Pericardium fibroblast (primary cell): ENCODE measurements around the gene TXNDC16. TPM values are rescaled to one million over a fixed set of nuclear protein-coding genes. Genes with fewer than 3 reads are reported as not detected.

Experiments
- total RNA-seq: library from RNA; depleted of rRNA; stranded (reverse); fragments of >200 nt; gene quantifications from 2 replicates; pipeline ENCODE4 v1.2.3, GENCODE V29; 2015

The TXNDC16 gene
- total RNA-seq: 5.1 and 8.9 TPM in 2 replicates

DNA sequence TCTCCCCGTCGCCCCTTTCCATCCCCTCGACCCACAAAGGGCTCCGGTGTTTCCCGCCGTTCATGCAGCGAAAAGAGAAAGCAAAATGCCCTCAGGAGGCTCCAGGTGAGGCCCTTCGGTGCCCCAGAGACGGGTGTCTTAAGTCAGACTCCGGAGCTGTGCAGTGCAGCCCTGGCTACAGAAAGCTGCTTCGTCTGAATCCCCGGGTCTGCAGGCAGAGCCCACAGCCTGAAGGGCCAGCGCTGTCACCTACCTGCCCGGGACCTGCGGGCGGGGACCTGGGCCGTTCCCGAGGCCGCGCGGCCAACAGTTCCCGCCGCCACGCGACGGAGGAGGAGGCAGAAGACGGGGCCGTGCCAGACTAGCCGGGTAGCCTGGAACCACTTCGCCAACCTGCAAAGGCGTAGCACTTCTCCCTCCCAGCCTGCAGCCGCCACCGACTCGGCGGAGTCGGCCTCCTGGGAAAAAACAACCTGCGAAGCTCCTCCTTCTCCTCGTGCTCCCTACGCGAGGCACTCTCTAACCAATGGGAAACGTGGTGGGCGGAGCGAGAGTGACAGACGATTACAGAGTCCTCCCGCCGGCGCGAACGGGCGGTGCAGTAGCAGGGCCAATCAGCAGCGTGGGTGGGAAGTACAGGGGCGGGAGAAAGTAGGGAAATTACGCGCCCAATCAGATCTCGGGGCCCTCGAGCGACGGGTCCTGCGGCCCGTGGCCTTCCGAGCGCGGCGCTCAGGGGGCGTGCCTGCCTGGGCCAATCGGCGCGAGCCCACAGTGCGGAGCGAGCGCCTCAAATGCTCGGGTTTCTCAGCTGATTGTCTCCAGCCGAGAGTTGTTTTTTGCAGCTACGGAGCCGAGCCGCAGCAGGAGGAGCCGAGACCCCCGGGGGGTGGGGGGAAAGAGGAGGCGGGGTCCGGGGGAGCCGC lies at the start of gene TXNDC16, which contains the start of gene GPR137C:
TSS of gene TXNDC16 (minus strand) at position 443 of the 926 bp plus-strand sequence. CDS start 8,948 bp downstream, outside the sequence.
TSS of gene GPR137C (plus strand) at position 774 of the 926 bp plus-strand sequence. CDS start 312 bp downstream, outside the sequence.

Other genes with a start within 250 kb of the TXNDC16 start
- 3.2 and 9.4 TPM in 2 replicates for gene PTGER2, start 238.2 kb downstream of the TXNDC16 start, total RNA-seq
- gene GPR137C, start 331 bp upstream of the TXNDC16 start, total RNA-seq: 0.17 and 0.58 TPM in 2 replicates
- gene ERO1A, start 143.1 kb upstream of the TXNDC16 start, total RNA-seq: 50.3 and 51.7 TPM in 2 replicates
- gene PSMC6, start 154.7 kb upstream of the TXNDC16 start, total RNA-seq: 39.2 and 40.8 TPM in 2 replicates
- gene STYX, start 177.7 kb upstream of the TXNDC16 start, total RNA-seq: 11.4 and 14.4 TPM in 2 replicates
- gene GNPNAT1, start 239.1 kb upstream of the TXNDC16 start, total RNA-seq: 19.3 and 21.8 TPM in 2 replicates